ENCODE measurements around the gene FCER2. TPM values are rescaled to one million over a fixed set of nuclear protein-coding genes. Genes with fewer than 3 reads are reported as not detected.
A peak's percentile ranks its signal among the peaks of the same experiment; 100 is the strongest.

The FCER2 gene
- total RNA-seq, 1 donor from 2014 or later, result 0.58 TPM

- no peak for TF ChIP-seq CTCF (IDR thresholded peaks at IDR 0.05)
- DNase-seq, result peak; percentile 6
Measured at GRCh38 chr19:7736148-7736547, 34.2 kb upstream of the FCER2 start.

GRCh38 chr19:7734220-7735203 lies 32.6 kb upstream of the FCER2 start:
- ATAC-seq, result peak; percentile 79
- intact Hi-C loops (cut with DNase I), result no loop called here
- Histone ChIP-seq H3K36me3 (no peaks in the 10 kb centered on the region), H3K4me1 (peaks cover 3% of the 10 kb centered on the region), H3K27me3 (peaks cover 27% of the 10 kb centered on the region), H3K27ac (no peak overlapping the region), H3K4me3 (no peak overlapping the region), H3K9me3 (no peaks in the 10 kb centered on the region)
- TF ChIP-seq CTCF (IDR thresholded peaks at IDR 0.05), result no peak
- DNase-seq, result peak; percentile 57

More at GRCh38 chr19:7736148-7736547, 34.2 kb upstream of the FCER2 start:
- H3K4me3 ChIP-seq, result no peak overlapping the region
- H3K27me3 ChIP-seq, result peaks cover 11% of the 10 kb centered on the region
- H3K9me3 ChIP-seq, result no peaks in the 10 kb centered on the region
- no peaks in the 10 kb centered on the region for H3K36me3 ChIP-seq
- H3K27ac ChIP-seq, result no peak overlapping the region
- intact Hi-C loops (cut with DNase I), result no loop called here
- no peak for ATAC-seq
- H3K4me1 ChIP-seq, result peaks cover 3% of the 10 kb centered on the region

- Histone ChIP-seq H3K36me3 (no peaks in the 10 kb centered on the region), H3K4me1 (peaks cover 3% of the 10 kb centered on the region), H3K27me3 (peaks cover 38% of the 10 kb centered on the region), H3K9me3 (no peaks in the 10 kb centered on the region), H3K4me3 (no peak overlapping the region), H3K27ac (no peak overlapping the region)
- DNase-seq, result peak; percentile 64
- peak; percentile 55 for ATAC-seq
- intact Hi-C loops (cut with DNase I), result no loop called here
- TF ChIP-seq CTCF (IDR thresholded peaks at IDR 0.05), result no peak
Measured at GRCh38 chr19:7733376-7733775, 31.4 kb upstream of the FCER2 start.

GRCh38 chr19:7732045-7732444 lies 30.1 kb upstream of the FCER2 start, which contains the start of gene CLEC4G:
CLEC4G (minus strand) TSS chr19:7732110; CDS start chr19:7732102, 8 bp downstream.
- H3K27me3 ChIP-seq, result peaks cover 45% of the 10 kb centered on the region
- no peak for ATAC-seq
- no peak within 1 kb of the TSS for H3K4me3 ChIP-seq
- no peaks in the 10 kb centered on the region for H3K36me3 ChIP-seq
- DNase-seq, result no peak
- H3K27ac ChIP-seq, result no peak within 1 kb of the TSS
- H3K9me3 ChIP-seq, result no peaks in the 10 kb centered on the region
- intact Hi-C loops (cut with DNase I), result no loop called here
- TF ChIP-seq CTCF (IDR thresholded peaks at IDR 0.05), result no peak
- peaks cover 3% of the 10 kb centered on the region for H3K4me1 ChIP-seq

GRCh38 chr19:7731615-7732014 lies 29.7 kb upstream of the FCER2 start:
- intact Hi-C loops (cut with DNase I), result no loop called here
- Histone ChIP-seq H3K27me3 (peaks cover 45% of the 10 kb centered on the region), H3K9me3 (no peaks in the 10 kb centered on the region), H3K4me3 (no peak overlapping the region), H3K27ac (no peak overlapping the region), H3K4me1 (peaks cover 3% of the 10 kb centered on the region), H3K36me3 (no peaks in the 10 kb centered on the region)
- no peak for ATAC-seq
- no peak for TF ChIP-seq CTCF (IDR thresholded peaks at IDR 0.05)
- no peak for DNase-seq
